ENCODE measurements around the gene ZGPAT.

Gene ZGPAT

GRCh38 chr20:63692436-63693082 is 15.3 kb upstream of the ZGPAT start:
- DNase-seq (ENCODE audit: low read depth), result no peak

GRCh38 chr20:63693083-63693732 is 14.6 kb upstream of the ZGPAT start:
- no peak for DNase-seq (ENCODE audit: low read depth)

GRCh38 chr20:63693733-63694583 is 13.9 kb upstream of the ZGPAT start:
- DNase-seq (ENCODE audit: low read depth), result no peak

GRCh38 chr20:63694584-63695423 is 13.0 kb upstream of the ZGPAT start:
- no peak for DNase-seq (ENCODE audit: low read depth)

GRCh38 chr20:63695424-63696305 is 12.2 kb upstream of the ZGPAT start:
- no peak for DNase-seq (ENCODE audit: low read depth)

GRCh38 chr20:63696306-63696627 is 11.6 kb upstream of the ZGPAT start:
- DNase-seq (ENCODE audit: low read depth), result no peak

- DNase-seq (ENCODE audit: low read depth), result no peak
Observed at GRCh38 chr20:63696628-63697356, 11.0 kb upstream of the ZGPAT start, which contains the start of gene TNFRSF6B. Gene TNFRSF6B, plus strand, starts transcription at chr20:63696652. Its CDS starts 116 bp downstream, at chr20:63696768.

- DNase-seq (ENCODE audit: low read depth), result no peak
Observed at GRCh38 chr20:63697357-63697867, 10.4 kb upstream of the ZGPAT start.

- DNase-seq (ENCODE audit: low read depth), result no peak
Observed at GRCh38 chr20:63697868-63698545, 9.8 kb upstream of the ZGPAT start.

GRCh38 chr20:63698739-63699465 is 8.9 kb upstream of the ZGPAT start:
- peak; percentile 62 for DNase-seq (ENCODE audit: low read depth)

GRCh38 chr20:63699466-63700198 is 8.2 kb upstream of the ZGPAT start:
- no peak for DNase-seq (ENCODE audit: low read depth)

- DNase-seq (ENCODE audit: low read depth), result no peak
Observed at GRCh38 chr20:63700199-63701050, 7.4 kb upstream of the ZGPAT start.

GRCh38 chr20:63701051-63701328 is 6.8 kb upstream of the ZGPAT start:
- no peak for DNase-seq (ENCODE audit: low read depth)

- DNase-seq (ENCODE audit: low read depth), result no peak
Observed at GRCh38 chr20:63701329-63702035, 6.4 kb upstream of the ZGPAT start.

- no peak for DNase-seq (ENCODE audit: low read depth)
Observed at GRCh38 chr20:63702036-63702665, 5.7 kb upstream of the ZGPAT start.

- DNase-seq (ENCODE audit: low read depth), result no peak
Observed at GRCh38 chr20:63702751-63703470, 4.9 kb upstream of the ZGPAT start.
